MCF 10A (cell line): ENCODE results near the gene RSRP1. TPM values are rescaled to one million over a fixed set of nuclear protein-coding genes. Genes with fewer than 3 reads are reported as not detected.

Experiments
- BruUV-seq: library from RNA; stranded (reverse); fragments of 400-500 nt; replicated peaks from 2 replicates; lab custom pipeline; 2021; lab: Mats Ljungman, UMichigan
- CTCF ChIA-PET: fragments of 300-600 bp; sonication (Branson Sonifier 250); formaldehyde crosslinking; extraction: SDS; loops from one replicate; lab custom pipeline; 2021; ENCODE audit warnings: antibody characterized with exemption, inconsistent platforms; lab: Yijun Ruan, JAX
- POLR2A ChIA-PET: fragments of 300-600, 350-650 bp; sonication (Branson Sonifier 250); formaldehyde crosslinking; extraction: SDS; loops from one replicate; lab custom pipeline; 2020; ENCODE audit warnings: antibody characterized with exemption, inconsistent platforms; lab: Yijun Ruan, JAX
- DNase-seq: peaks from one replicate; pipeline ENCODE4 v3.0.0-alpha.2; 2018; ENCODE audit not compliant: unreplicated experiment
- H3K27ac Mint-ChIP-seq: one replicate; pipeline ENCODE4 v1.8.0; 2022; ENCODE audit warnings: mild to moderate bottlenecking, low read depth, mixed read lengths; ENCODE audit not compliant: unreplicated experiment
- H3K27me3 Mint-ChIP-seq: one replicate; pipeline ENCODE4 v1.8.0; 2022; ENCODE audit warnings: mixed read lengths; ENCODE audit not compliant: insufficient read depth, unreplicated experiment
- H3K36me3 Mint-ChIP-seq: one replicate; pipeline ENCODE4 v1.8.0; 2022; ENCODE audit warnings: mild to moderate bottlenecking, moderate library complexity, mixed read lengths; ENCODE audit not compliant: insufficient read depth, unreplicated experiment
- H3K4me1 Mint-ChIP-seq: one replicate; pipeline ENCODE4 v1.8.0; 2022; ENCODE audit warnings: mixed read lengths; ENCODE audit not compliant: insufficient read depth, unreplicated experiment
- H3K4me3 Mint-ChIP-seq: one replicate; pipeline ENCODE4 v1.8.0; 2022; ENCODE audit warnings: mild to moderate bottlenecking, moderate library complexity, mixed read lengths; ENCODE audit not compliant: unreplicated experiment
- H3K9me3 Mint-ChIP-seq: one replicate; pipeline ENCODE4 v1.8.0; 2022; ENCODE audit warnings: mixed read lengths; ENCODE audit not compliant: unreplicated experiment
- intact Hi-C: fragments of 100-400 bp; cut with micrococcal nuclease; formaldehyde crosslinking; loops from 2 replicates; pipeline ENCODE4 v1.14.1; 2022
- total RNA-seq: library from RNA; stranded (reverse); gene quantifications from 2 replicates; pipeline ENCODE4 v1.2.3, GENCODE V29; 2022
- TF ChIP-seq, protein P1 (sequence below): fragments of 200-600 bp; IDR thresholded peaks from one replicate; pipeline ENCODE4 v1.8.0; 2022; ENCODE audit warnings: antibody characterized with exemption, mild to moderate bottlenecking; ENCODE audit not compliant: unreplicated experiment

RSRP1 gene
- total RNA-seq, 1 experiment from 2014 or later = 77.2 TPM

DNA sequence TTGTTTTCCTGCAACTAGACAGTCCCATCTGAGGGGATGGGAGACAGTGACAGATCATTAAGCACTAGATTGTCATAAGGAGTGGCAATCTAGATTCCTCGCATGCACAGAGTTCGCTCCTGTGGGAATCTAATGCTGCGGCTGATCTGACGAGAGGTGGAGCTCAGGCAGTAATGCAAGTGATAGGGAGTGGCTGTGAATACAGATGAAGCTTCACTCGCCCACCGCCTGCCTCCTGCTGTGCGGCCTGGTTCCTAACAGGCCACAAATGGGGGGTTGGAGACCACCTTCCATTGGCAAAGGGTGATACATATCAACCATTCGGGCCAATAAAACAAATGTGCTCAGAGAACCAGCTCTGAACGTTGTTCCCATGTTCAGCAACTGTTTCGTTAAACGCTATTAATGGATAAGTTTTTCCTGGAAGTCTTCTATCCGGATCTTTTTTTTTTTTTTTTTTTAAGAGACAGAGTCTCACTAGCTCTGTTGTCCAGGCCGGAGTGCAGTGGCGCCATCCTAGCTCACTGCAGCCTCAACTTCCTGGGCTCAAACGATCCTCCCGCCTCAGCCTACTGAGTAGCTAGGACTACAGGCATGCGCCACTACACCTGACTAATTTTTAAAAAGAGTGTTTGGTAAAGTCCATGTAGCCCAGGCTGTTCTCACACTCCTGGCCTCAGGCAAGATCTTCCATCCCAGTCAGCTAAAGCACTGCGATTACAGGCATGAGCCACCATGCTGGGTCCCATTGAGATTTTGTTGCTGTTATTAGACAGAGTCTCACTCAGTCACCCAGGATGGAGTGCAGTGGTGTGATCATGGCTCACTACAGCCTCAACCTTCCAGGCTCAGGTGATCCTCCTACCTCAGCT, 8.7 kb upstream of the RSRP1 start:
- CTCF ChIA-PET = interaction anchor here (1.2 kb wide), 1 partner anchor 96 kb away, joined by 3 read pairs; no protein-coding TSS in a partner anchor
- TF ChIP-seq, protein P1, sequence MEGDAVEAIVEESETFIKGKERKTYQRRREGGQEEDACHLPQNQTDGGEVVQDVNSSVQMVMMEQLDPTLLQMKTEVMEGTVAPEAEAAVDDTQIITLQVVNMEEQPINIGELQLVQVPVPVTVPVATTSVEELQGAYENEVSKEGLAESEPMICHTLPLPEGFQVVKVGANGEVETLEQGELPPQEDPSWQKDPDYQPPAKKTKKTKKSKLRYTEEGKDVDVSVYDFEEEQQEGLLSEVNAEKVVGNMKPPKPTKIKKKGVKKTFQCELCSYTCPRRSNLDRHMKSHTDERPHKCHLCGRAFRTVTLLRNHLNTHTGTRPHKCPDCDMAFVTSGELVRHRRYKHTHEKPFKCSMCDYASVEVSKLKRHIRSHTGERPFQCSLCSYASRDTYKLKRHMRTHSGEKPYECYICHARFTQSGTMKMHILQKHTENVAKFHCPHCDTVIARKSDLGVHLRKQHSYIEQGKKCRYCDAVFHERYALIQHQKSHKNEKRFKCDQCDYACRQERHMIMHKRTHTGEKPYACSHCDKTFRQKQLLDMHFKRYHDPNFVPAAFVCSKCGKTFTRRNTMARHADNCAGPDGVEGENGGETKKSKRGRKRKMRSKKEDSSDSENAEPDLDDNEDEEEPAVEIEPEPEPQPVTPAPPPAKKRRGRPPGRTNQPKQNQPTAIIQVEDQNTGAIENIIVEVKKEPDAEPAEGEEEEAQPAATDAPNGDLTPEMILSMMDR = no peak
- no TSS peak for BruUV-seq
- Mint-ChIP-seq H3K27ac (no peak overlapping the region), H3K27me3 (no peaks in the 10 kb centered on the region), H3K4me1 (peaks cover 9% of the 10 kb centered on the region), H3K36me3 (no peaks in the 10 kb centered on the region), H3K9me3 (no peaks in the 10 kb centered on the region), H3K4me3 (no peak overlapping the region)
- intact Hi-C loops = no loop called here
- POLR2A ChIA-PET = interaction anchor here (0.7 to 1.5 kb wide), 3 partner anchors 9 to 84 kb away, joined by 3 to 5 read pairs (median 3); partner anchors contain the start of gene RSRP1
- no peak for DNase-seq

DNA sequence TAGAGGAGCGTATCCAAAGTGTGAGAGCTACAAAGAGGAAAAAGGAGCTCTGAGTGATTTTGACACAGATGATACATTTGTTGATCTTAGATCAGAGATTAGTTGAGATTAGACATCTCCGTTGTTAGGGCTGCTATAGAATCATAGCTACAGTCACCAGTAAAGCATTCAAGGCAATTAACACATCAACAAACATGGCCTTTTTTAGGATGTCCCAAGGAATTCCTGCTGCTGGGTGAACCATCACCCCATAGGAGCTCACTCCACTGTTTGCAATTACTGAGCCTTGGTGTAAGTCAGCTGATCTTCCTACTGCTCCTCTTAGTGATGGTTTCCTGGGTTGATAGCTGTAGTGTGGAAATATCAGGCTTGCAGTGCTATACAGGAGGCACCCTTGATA, 6.7 kb upstream of the RSRP1 start:
- no peaks in the 10 kb centered on the region for H3K36me3 Mint-ChIP-seq
- no TSS peak for BruUV-seq
- H3K4me1 Mint-ChIP-seq = peaks cover 9% of the 10 kb centered on the region
- ChIA-PET POLR2A (interaction anchor here (1.2 kb wide), 1 partner anchor 86 kb away, joined by 3 read pairs; no protein-coding TSS in a partner anchor), CTCF (interaction anchor here (0.8 to 1.0 kb wide), 2 partner anchors 234 to 553 kb away, joined by 3 to 4 read pairs; no protein-coding TSS in a partner anchor)
- no peaks in the 10 kb centered on the region for H3K9me3 Mint-ChIP-seq
- intact Hi-C loops = no loop called here
- no peak for DNase-seq
- no peak overlapping the region for H3K27ac Mint-ChIP-seq
- H3K4me3 Mint-ChIP-seq = no peak overlapping the region
- TF ChIP-seq, protein P1 = no peak
- H3K27me3 Mint-ChIP-seq = no peaks in the 10 kb centered on the region

DNA sequence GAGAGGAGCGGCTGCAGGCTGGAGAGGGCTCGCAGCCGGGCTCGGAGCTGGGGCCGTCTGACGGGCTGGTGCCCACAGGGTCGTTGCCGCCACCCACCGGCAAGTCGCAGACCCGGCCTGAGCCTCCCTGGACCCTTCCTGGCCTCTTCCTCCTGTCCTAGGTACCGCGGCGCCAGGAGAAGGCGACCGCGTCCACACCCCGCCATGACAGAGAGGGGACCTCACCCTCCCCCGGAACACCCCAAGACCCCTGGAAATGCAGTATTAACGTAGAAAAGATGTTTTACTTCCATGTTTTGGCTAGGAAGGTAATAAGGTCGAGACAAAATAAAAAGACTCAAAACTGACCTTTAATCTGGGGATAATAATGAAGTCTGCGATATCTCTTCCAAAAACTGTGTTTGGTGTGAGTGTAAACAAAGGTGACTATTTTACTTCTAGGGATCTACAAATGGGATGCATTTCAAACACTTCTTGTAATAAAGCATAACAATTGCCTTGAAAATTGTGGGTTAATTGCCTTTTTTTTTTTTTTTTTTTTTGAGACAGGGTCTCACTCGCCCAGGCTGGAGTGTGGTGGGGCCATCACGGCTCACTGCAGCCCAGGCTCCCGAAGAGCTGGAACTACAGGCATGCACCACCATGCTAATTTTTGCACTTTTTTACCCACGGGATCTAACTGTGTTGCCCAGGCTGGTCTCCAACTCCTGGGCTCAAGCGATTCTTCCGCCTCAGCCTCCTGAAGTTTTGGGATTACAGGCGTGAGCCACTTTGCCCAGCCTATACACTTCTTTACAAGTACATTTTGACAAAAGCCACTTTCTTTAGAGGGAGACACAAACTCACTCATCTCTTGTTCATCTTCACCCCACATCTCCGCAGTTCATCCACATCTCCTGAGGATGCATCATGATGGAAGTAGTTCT, 838 bp upstream of the RSRP1 start:
- H3K36me3 Mint-ChIP-seq = peaks cover 54% of the 10 kb centered on the region
- DNase-seq = no peak
- TSS peak; percentile 36 for BruUV-seq
- POLR2A ChIA-PET = interaction anchor here (0.6 to 8.9 kb wide), 26 partner anchors 8 to 1105 kb away, joined by 3 to 138 read pairs (median 5); partner anchors contain the start of genes CLIC4, MACO1, MTFR1L and SYF2
- peak overlapping the region; percentile 93 for H3K4me3 Mint-ChIP-seq
- H3K27ac Mint-ChIP-seq = peak overlapping the region; percentile 98
- no peaks in the 10 kb centered on the region for H3K9me3 Mint-ChIP-seq
- H3K4me1 Mint-ChIP-seq = peaks cover 13% of the 10 kb centered on the region
- CTCF ChIA-PET = interaction anchor here (0.6 to 0.7 kb wide), 2 partner anchors 9 to 750 kb away, joined by 3 read pairs; partner anchors contain the start of gene PAFAH2
- intact Hi-C loops = loop anchor here (10.0 kb wide), 1 partner anchor 547 kb away; no protein-coding TSS in a partner anchor
- no peaks in the 10 kb centered on the region for H3K27me3 Mint-ChIP-seq
- TF ChIP-seq, protein P1 = no peak
